GM10847 (cell line): Measurements from ENCODE around the gene GRIN3B.

Source experiments
- POLR2A ChIP-seq: IDR thresholded peaks from 2 replicates; pipeline ENCODE4 v1.6.1; 2011; ENCODE audit not compliant: insufficient read length; ENCODE audit errors: extremely low read depth

GRIN3B gene

GRCh38 chr19:980133-980998 lies 19.9 kb upstream of the GRIN3B start:
- no peak for TF ChIP-seq POLR2A

GRCh38 chr19:982567-983170 lies 17.6 kb upstream of the GRIN3B start:
- no peak for TF ChIP-seq POLR2A

- TF ChIP-seq POLR2A, result peak; percentile 54
These were observed 15.9 kb upstream of the GRIN3B start, which contains the start of gene WDR18 for GRCh38 chr19:984165-984967. Gene WDR18 (plus strand): TSS chr19:984345. CDS start chr19:984354, 9 bp downstream.

- no peak for TF ChIP-seq POLR2A
These were observed 14.1 kb upstream of the GRIN3B start for GRCh38 chr19:986083-986482.

GRCh38 chr19:988081-988480 lies 12.1 kb upstream of the GRIN3B start:
- TF ChIP-seq POLR2A, result no peak

GRCh38 chr19:988510-988909 lies 11.7 kb upstream of the GRIN3B start:
- no peak for TF ChIP-seq POLR2A

- no peak for TF ChIP-seq POLR2A
These were observed 10.7 kb upstream of the GRIN3B start for GRCh38 chr19:989381-990081.

GRCh38 chr19:990119-990571 lies 10.1 kb upstream of the GRIN3B start:
- no peak for TF ChIP-seq POLR2A

- no peak for TF ChIP-seq POLR2A
These were observed 9.5 kb upstream of the GRIN3B start for GRCh38 chr19:990746-991145.

- TF ChIP-seq POLR2A, result no peak
These were observed 8.9 kb upstream of the GRIN3B start for GRCh38 chr19:991174-991931.

- TF ChIP-seq POLR2A, result no peak
These were observed 8.1 kb upstream of the GRIN3B start for GRCh38 chr19:991932-992669.

- no peak for TF ChIP-seq POLR2A
These were observed 7.6 kb upstream of the GRIN3B start for GRCh38 chr19:992670-993055.

GRCh38 chr19:993361-993830 lies 6.8 kb upstream of the GRIN3B start:
- no peak for TF ChIP-seq POLR2A
